Immature natural killer cell (primary cell): ENCODE results near the gene RRP12. TPM values are rescaled to one million over a fixed set of nuclear protein-coding genes. Genes with fewer than 3 reads are reported as not detected.
"Not testable (repeated sequence)": the region's sequence is repeated elsewhere in the genome, so short reads cannot be mapped to it uniquely, and the experiment has no call there.

Source experiments
- DNase-seq, 3 donors: peaks; one replicate each; pipeline ENCODE4 v3.0.0; 2022; ENCODE audit warnings: mixed read lengths in 1 of 3
- H3K27ac Mint-ChIP-seq, 6 donors: one replicate each; pipeline ENCODE4 v1.8.0; 2020; ENCODE audit warnings: mixed read lengths in 6 of 6, mild to moderate bottlenecking in 5 of 6, inconsistent platforms in 4 of 6, moderate library complexity in 3 of 6
- H3K27me3 Mint-ChIP-seq, 3 donors: one replicate each; pipeline ENCODE4 v1.8.0; 2020 to 2021; ENCODE audit warnings: low read depth in 3 of 3, mild to moderate bottlenecking in 3 of 3, mixed read lengths in 3 of 3, moderate library complexity in 3 of 3, inconsistent platforms in 1 of 3
- H3K36me3 Mint-ChIP-seq, 3 donors: one replicate each; pipeline ENCODE4 v1.8.0; 2020; ENCODE audit warnings: mixed read lengths in 3 of 3, inconsistent platforms in 2 of 3, mild to moderate bottlenecking in 2 of 3
- H3K4me1 Mint-ChIP-seq, 2 donors: one replicate each; pipeline ENCODE4 v1.8.0; 2020; ENCODE audit warnings: inconsistent platforms in 2 of 2, mild to moderate bottlenecking in 2 of 2, mixed read lengths in 2 of 2, moderate library complexity in 1 of 2
- H3K4me3 Mint-ChIP-seq, 5 donors: one replicate each; pipeline ENCODE4 v1.8.0; 2020; ENCODE audit warnings: mild to moderate bottlenecking in 5 of 5, mixed read lengths in 5 of 5, inconsistent platforms in 3 of 5, moderate library complexity in 3 of 5
- H3K9me3 Mint-ChIP-seq, 6 donors: one replicate each; pipeline ENCODE4 v1.8.0; 2020; ENCODE audit warnings: mild to moderate bottlenecking in 6 of 6, mixed read lengths in 6 of 6, inconsistent platforms in 4 of 6, moderate library complexity in 3 of 6
- polyA plus RNA-seq, 3 donors: library from polyadenylated mRNA; unstranded; fragments of 300-500 nt; fragmentation: Illumina TruSeq; gene quantifications; one replicate each; pipeline ENCODE4 v1.2.3, GENCODE V29; 2021

Gene RRP12
- polyA plus RNA-seq, 3 donors from 2014 or later = 4.6 to 8.5 (median 7.0) TPM

DNA sequence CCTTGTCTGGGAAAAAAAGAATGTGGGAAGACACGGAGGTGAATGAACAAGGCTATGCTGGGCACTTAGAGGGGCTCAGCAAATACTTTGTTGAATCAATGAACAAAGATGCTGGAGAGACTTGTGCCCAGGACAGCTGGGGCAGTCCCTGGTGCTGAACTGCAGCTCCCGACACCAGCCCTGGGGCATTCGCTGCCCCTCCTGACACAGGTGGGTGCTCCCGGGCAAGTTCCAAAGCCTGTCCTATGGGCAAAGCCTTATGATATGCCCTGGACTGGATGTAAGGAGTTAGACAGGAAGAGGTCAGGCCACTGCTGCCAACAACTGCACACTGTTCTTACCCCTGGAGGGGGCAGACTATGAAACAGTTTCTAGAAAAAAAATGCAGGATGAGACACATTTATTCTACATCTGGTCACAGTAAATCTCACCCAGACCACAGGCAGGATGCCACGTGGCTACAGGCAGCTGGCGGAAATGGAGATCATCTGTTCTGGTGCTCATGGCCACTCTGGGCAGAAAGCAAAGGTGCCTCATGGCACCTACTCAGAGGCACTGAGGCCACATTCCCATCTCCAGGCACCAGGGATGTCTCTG lies 44.7 kb downstream of the RRP12 start:
- peak; percentile 83 to 85 (median 84) for DNase-seq
- Mint-ChIP-seq H3K4me1 (peaks cover 20 to 24% of the 10 kb centered on the region in 2 donors), H3K9me3 (no peaks in the 10 kb centered on the region), H3K36me3 (peaks cover 0 to 5% (median 0%) of the 10 kb centered on the region in 3 donors), H3K4me3 (peak overlapping the region; percentile 44 to 72 (median 64)), H3K27me3 (peaks cover 0 to 3% (median 0%) of the 10 kb centered on the region in 3 donors), H3K27ac (peak overlapping the region; percentile 79 to 93 (median 86))

DNA sequence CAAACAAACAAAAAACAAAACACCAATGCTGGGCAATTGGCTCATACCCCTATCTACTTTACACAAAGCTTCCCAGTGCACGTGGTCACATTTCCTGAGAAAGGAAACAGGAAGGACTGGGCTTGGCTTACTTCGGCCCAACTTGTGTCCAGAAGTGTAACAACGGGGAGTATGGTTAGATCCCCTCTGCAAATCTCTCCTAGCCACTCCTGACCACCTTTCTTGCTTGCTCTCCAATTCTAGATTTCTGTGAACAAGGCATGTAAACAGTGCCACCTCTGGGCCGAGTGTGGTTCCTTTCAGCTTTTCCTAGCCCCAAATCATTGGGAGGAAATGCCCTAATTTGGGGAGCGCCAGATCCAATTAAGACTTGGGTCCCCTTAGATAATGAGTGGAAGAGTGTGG lies 45.6 kb downstream of the RRP12 start:
- Mint-ChIP-seq H3K4me1 (peaks cover 20 to 24% of the 10 kb centered on the region in 2 donors), H3K27me3 (peaks cover 0 to 3% (median 0%) of the 10 kb centered on the region in 3 donors), H3K36me3 (peaks cover 0 to 5% (median 0%) of the 10 kb centered on the region in 3 donors), H3K27ac (peak overlapping the region; percentile 79 to 93 (median 86)), H3K9me3 (no peaks in the 10 kb centered on the region), H3K4me3 (peak overlapping the region; percentile 44 to 72 (median 57))
- peak in 2 of 3 donors; percentile 11 to 13 for DNase-seq

DNA sequence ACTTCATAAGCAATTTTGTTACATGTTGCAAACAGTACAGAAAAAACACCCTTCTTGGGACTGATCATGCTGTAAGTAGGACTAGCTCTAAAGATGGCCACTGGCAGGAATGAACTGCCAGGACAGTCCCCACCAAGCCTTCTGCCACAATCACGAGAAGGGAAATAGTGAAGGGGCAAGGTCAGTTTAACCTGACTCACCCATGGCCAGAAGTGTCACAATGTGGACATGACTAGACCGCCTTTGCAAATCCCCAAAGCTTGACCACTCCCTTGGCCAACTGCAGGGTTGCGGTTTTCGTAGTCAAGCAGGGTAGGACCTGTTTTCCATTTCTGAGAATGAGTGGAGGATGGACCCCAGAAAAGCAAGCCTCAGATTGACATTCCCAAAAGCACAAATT lies 47.2 kb downstream of the RRP12 start:
- no peak overlapping the region for H3K4me3 Mint-ChIP-seq

DNA sequence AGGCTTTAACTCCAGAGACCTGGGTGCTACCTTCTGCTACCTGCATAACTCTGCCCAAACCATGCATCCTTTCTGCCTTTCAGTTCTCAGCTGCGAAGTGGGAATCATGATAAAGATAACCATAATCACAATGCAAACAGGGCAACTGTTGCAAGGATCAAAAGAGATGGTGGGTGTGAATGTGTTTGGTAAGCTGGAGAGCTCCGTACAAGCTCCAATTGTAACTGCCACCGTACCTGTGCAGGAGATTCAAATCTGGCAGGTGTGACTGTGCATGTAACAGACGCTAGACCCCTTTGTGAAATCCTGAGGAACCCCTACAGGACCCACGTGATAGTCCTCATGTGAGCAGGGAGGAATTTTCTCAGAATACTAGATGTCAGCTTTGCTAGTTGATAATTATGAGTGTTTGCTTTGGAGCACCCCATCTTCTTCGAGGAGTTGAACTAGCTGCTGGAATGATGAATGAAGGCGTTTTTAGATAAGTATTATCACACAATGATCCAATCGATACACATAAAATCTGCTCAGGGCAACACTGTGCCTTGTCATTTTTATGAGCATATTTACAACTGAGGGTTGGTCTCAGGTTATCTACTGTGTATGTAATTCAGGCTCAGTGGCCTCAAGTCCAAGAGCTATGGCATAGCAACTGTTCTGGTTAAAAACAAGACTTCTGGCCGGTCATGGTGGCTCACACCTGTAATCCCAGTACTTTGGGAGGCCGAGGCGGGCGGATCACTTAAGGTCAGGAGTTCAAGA lies 51.2 kb downstream of the RRP12 start:
- no peaks in the 10 kb centered on the region for H3K9me3 Mint-ChIP-seq
- no peak overlapping the region for H3K27ac Mint-ChIP-seq
- no peak overlapping the region for H3K4me3 Mint-ChIP-seq
- H3K36me3 Mint-ChIP-seq = peaks cover 0 to 3% (median 0%) of the 10 kb centered on the region in 3 donors
- no peaks in the 10 kb centered on the region for H3K4me1 Mint-ChIP-seq
- peaks cover 0 to 2% (median 0%) of the 10 kb centered on the region in 3 donors for H3K27me3 Mint-ChIP-seq
- no peak for DNase-seq

More for the DNA sequence above, 47.2 kb downstream of the RRP12 start:
- DNase-seq = no peak
- H3K36me3 Mint-ChIP-seq = peaks cover 0 to 3% (median 0%) of the 10 kb centered on the region in 3 donors
- H3K27me3 Mint-ChIP-seq = peaks cover 0 to 3% (median 0%) of the 10 kb centered on the region in 3 donors
- peaks cover 20 to 24% of the 10 kb centered on the region in 2 donors for H3K4me1 Mint-ChIP-seq
- H3K27ac Mint-ChIP-seq = no peak overlapping the region
- no peaks in the 10 kb centered on the region for H3K9me3 Mint-ChIP-seq

DNA sequence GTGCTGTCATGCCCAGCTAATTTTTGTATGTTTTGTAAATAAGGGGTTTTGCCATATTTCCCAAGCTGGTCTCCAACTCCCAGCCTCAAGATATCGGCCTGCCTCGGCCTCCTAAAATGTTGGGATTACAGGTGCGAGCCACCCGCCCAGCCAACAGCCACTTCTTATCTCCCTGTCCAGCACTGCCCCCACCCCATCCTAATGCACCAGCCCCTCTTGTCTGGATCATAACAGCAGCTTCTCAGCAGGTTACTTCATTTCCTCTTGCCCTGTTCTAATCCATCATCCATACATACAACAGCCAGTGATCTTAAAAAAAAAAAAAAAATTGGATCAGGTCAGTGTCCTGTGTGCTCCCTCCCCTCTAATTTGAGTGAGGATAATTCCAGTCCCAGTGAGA lies 53.8 kb downstream of the RRP12 start:
- H3K4me1 Mint-ChIP-seq = no peaks in the 10 kb centered on the region
- no peak overlapping the region for H3K4me3 Mint-ChIP-seq
- DNase-seq = no peak
- H3K27me3 Mint-ChIP-seq = peaks cover 0 to 4% (median 2%) of the 10 kb centered on the region in 3 donors
- no peaks in the 10 kb centered on the region for H3K9me3 Mint-ChIP-seq
- H3K27ac Mint-ChIP-seq = no peak overlapping the region
- H3K36me3 Mint-ChIP-seq = peaks cover 0 to 3% (median 0%) of the 10 kb centered on the region in 3 donors

DNA sequence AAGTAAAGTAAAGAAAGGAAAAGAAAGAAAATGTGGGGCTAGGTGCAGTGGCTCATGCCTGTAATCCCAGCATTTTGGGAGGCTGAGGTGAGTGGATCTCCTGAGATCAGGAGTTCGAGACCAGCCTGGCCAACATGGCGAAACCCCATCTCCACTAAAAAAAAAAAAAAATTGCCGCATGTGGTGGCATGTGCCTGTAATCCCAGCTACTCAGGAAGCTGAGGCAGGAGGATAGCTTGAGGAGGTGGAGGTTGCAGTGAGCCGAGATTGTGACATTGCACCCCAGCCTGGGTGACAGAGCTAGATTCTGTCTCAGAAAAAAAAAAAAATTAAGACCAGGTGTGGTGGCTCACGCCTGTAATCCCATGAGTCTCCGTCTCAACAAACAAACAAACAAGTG lies 57.5 kb downstream of the RRP12 start:
- not testable (repeated sequence) for H3K4me1 Mint-ChIP-seq, DNase-seq, H3K4me3 Mint-ChIP-seq, H3K36me3 Mint-ChIP-seq, H3K27me3 Mint-ChIP-seq, H3K27ac Mint-ChIP-seq, H3K9me3 Mint-ChIP-seq

DNA sequence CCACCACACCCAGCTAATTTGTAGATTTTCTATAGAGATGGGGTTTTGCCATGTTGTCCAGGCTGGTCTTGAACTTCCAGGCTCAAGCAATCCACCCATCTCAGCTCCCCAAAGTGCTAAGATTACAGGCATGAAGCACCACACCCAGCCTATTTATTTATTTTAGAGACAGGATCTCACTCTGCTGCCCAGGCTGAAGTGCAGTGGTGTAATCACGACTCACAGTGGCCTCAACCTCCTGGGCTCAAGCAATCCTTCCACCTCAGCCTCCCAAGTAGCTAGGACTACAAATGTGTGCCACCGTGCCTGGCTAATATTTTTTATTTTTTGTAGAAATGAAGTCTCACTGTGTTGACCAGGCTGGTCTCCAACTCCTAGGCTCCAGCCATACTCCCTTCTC lies 59.7 kb downstream of the RRP12 start:
- H3K4me3 Mint-ChIP-seq = no peak overlapping the region
- DNase-seq = no peak
- H3K4me1 Mint-ChIP-seq = peaks cover 0 to 4% of the 10 kb centered on the region in 2 donors
- no peaks in the 10 kb centered on the region for H3K36me3 Mint-ChIP-seq
- H3K27me3 Mint-ChIP-seq = peaks cover 2 to 4% (median 3%) of the 10 kb centered on the region in 3 donors
- no peak overlapping the region for H3K27ac Mint-ChIP-seq
- H3K9me3 Mint-ChIP-seq = no peaks in the 10 kb centered on the region

DNA sequence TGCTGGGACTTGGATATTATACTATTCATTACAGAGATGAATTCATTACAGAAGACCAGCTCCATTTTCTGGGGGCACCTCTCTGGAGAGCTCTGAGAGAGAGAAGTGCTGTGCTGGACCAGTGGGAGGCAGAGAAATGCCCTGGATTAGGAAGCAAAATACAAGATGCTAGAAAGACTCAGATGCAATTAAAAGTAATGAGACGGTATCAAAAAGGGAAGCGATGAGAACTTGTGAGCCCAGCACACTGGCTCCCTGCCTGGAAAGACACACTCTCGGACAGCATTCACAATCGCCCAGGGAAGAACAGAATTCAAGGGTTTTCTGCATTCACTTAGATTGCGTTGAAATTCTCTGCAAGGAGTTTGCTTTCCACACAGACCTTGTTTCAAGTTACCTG lies 63.1 kb downstream of the RRP12 start:
- Mint-ChIP-seq H3K4me1 (peaks cover 11 to 17% of the 10 kb centered on the region in 2 donors), H3K27ac (peak overlapping the region in 2 of 6 donors; percentile 28 to 59), H3K4me3 (no peak overlapping the region), H3K27me3 (peaks cover 5 to 11% (median 11%) of the 10 kb centered on the region in 3 donors), H3K36me3 (peaks cover 0 to 5% (median 0%) of the 10 kb centered on the region in 3 donors), H3K9me3 (no peaks in the 10 kb centered on the region)
- no peak for DNase-seq

DNA sequence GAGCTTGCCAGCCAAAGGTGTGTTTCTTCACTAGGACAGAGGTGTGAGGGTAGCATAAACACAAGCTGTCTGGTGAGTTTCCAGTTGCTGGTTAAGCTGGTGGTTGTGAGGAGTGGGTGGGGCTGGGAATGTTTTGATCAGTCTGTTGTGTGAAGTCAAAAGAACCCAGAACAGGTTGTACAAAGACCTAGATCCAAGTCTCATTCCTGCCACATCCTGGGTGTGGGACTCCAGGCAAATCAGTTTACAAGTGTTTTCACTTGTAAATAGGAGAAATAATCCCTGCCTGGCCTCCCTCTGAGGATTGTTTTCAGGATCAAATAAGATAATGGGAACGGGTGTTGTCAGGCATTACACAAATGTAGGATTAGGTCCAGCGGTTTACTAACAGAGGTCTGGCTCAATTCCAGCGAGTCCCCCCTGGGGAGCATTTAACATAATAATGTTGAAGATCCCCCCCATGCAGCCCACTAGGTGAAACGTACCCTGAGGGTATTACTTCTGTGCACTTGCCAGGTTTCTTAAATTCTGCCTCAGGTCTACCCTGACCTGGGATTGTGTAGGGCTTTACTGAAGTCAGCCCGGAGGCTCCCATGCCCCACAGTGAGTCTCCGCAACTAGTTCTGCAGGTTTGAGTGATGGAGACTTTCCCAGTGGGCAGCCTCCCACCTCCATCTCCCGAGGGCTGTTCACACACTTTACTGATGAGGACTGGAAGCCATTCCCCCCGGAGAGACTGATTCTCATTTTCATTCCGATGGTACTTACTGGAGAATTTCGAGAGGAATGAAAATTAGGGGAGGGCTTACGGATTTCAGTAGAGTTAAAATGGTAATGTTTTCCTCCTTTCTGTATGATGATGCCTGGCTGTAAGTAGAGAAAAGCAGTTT lies 64.0 kb downstream of the RRP12 start:
- Mint-ChIP-seq H3K4me1 (peaks cover 20 to 26% of the 10 kb centered on the region in 2 donors), H3K4me3 (peak overlapping the region in 2 of 5 donors; percentile 69 to 72), H3K9me3 (no peaks in the 10 kb centered on the region), H3K27me3 (peaks cover 5 to 12% (median 9%) of the 10 kb centered on the region in 3 donors), H3K27ac (no peak overlapping the region), H3K36me3 (peaks cover 0 to 5% (median 0%) of the 10 kb centered on the region in 3 donors)
- no peak for DNase-seq

DNA sequence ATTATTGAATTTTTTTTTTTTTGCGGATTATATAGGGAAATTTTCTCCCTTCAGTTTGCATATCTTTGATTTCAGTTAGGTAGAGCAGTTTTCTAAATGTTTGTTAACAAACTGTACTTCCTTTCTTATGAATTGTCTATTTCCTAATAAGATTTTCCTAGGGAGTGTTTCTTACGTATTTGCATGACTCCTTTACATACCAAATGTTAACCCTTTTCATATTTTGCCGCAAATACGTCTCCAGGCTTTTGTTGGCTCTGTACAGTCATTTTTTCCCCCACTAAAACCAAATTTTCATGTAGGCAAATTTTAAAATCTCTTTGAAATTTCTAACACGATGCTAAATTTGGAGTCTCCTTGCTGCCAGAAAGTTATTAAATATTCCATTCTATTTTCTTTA lies 64.7 kb downstream of the RRP12 start:
- H3K4me3 Mint-ChIP-seq = peak overlapping the region in 2 of 5 donors; percentile 69 to 72

DNA sequence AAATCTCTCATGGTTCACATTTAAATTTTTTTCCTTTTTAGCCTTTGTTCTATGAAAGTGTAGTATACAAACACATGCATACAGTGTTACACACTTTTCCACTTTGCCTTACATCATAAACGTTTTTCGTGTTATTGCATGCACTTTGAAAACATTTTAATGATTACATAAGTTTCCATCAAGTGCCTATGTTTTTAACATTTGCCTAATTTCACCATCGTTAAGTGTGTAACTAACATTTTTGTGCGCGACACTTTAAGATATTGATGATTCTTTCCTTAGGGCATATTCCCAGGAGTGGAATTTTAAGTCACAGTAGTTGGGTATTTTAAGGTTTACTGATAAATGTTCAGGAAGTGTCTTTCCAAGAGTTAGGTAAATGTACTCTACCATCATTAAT lies 65.1 kb downstream of the RRP12 start:
- H3K9me3 Mint-ChIP-seq = no peaks in the 10 kb centered on the region
- peaks cover 5 to 10% (median 7%) of the 10 kb centered on the region in 3 donors for H3K27me3 Mint-ChIP-seq
- peaks cover 0 to 5% (median 0%) of the 10 kb centered on the region in 3 donors for H3K36me3 Mint-ChIP-seq
- H3K27ac Mint-ChIP-seq = peak overlapping the region in 5 of 6 donors; percentile 59 to 86 (median 66)
- peaks cover 31 to 38% of the 10 kb centered on the region in 2 donors for H3K4me1 Mint-ChIP-seq
- peak overlapping the region; percentile 58 to 85 (median 70) for H3K4me3 Mint-ChIP-seq
- DNase-seq = no peak

More for the DNA sequence above, 64.7 kb downstream of the RRP12 start:
- Mint-ChIP-seq H3K9me3 (no peaks in the 10 kb centered on the region), H3K36me3 (peaks cover 0 to 5% (median 0%) of the 10 kb centered on the region in 3 donors), H3K27me3 (peaks cover 5 to 12% (median 7%) of the 10 kb centered on the region in 3 donors), H3K27ac (peak overlapping the region in 4 of 6 donors; percentile 35 to 76 (median 58)), H3K4me1 (peaks cover 27 to 33% of the 10 kb centered on the region in 2 donors)
- no peak for DNase-seq

DNA sequence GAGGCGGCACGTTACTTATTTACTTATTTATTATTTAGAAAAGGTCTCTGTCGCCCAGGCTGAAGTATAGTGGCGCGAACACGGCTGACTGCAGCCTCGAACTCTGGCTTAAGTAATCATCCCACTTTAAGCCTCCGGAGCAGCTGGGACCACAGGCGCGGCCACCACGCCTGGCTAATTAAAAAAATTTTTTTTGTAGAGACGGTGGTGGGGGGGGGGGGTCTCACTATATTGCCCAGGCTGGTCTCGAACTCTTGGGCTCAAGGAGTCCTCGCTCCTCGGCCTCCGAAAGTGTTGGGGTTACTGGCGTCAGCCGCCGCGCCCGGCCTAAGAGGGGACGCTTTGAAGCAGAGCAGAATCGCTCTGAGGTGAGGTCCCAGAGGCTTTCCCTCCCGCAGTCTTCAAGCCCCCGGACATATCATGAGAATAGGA lies 65.9 kb downstream of the RRP12 start:
- Mint-ChIP-seq H3K36me3 (peaks cover 0 to 5% (median 0%) of the 10 kb centered on the region in 3 donors), H3K27ac (peak overlapping the region in 4 of 6 donors; percentile 36 to 69 (median 62)), H3K9me3 (no peaks in the 10 kb centered on the region), H3K4me1 (peaks cover 33 to 44% of the 10 kb centered on the region in 2 donors), H3K27me3 (peaks cover 5 to 9% (median 7%) of the 10 kb centered on the region in 3 donors), H3K4me3 (peak overlapping the region; percentile 45 to 85 (median 63))
- no peak for DNase-seq
